Measurements from ENCODE around the gene JARID2. TPM values are rescaled to one million over a fixed set of nuclear protein-coding genes. Genes with fewer than 3 reads are reported as not detected.

JARID2 gene
- total RNA-seq, 3 donors from 2014 or later, result 10.5 to 13.9 (median 11.5) TPM

GRCh38 chr6:15312500-15312899 lies 66.6 kb downstream of the JARID2 start:
- no peaks in the 10 kb centered on the region for H3K36me3 ChIP-seq
- no peak overlapping the region for H3K4me3 ChIP-seq
- no peaks in the 10 kb centered on the region for H3K9me3 ChIP-seq
- H3K27ac ChIP-seq, result no peak overlapping the region
- peaks cover 0 to 5% of the 10 kb centered on the region in 2 donors for H3K4me1 ChIP-seq
- TF ChIP-seq POLR2A (IDR thresholded peaks at IDR 0.05) (no peak), CTCF (IDR thresholded peaks at IDR 0.05) (no peak), POLR2AphosphoS5 (IDR thresholded peaks at IDR 0.05) (no peak)
- no peaks in the 10 kb centered on the region for H3K27me3 ChIP-seq
- no peak for DNase-seq (ENCODE audit: low spot score in 2 of 2)
- intact Hi-C loops (cut with DNase I; ENCODE audit: low total_unique reads), result no loop called here

DNA sequence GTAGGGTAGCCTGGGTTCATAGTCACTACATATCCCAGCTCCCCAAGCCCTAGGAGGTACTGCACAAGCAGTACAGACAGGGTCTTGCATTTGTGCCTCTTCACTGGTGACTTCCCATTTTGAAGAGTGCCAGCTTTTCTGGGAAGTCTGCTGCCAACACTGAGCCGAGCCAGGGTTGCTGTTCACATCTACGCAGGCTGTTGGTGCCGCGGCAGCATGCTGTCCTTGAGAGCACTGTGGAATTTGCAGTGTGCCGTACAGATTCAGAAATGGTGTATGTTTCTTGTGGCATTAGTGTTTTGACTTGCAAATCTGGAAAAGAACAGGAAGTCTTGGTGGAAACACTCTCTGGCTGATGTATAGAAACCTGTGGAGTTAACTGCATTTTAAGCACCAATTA lies 67.5 kb downstream of the JARID2 start:
- no peaks in the 10 kb centered on the region for H3K4me1 ChIP-seq
- H3K9me3 ChIP-seq, result no peaks in the 10 kb centered on the region
- intact Hi-C loops (cut with DNase I; ENCODE audit: low total_unique reads), result no loop called here
- TF ChIP-seq POLR2A (IDR thresholded peaks at IDR 0.05) (no peak), POLR2AphosphoS5 (IDR thresholded peaks at IDR 0.05) (no peak), CTCF (IDR thresholded peaks at IDR 0.05) (no peak)
- no peaks in the 10 kb centered on the region for H3K27me3 ChIP-seq
- no peak overlapping the region for H3K4me3 ChIP-seq
- no peaks in the 10 kb centered on the region for H3K36me3 ChIP-seq
- DNase-seq (ENCODE audit: low spot score in 2 of 2), result no peak
- no peak overlapping the region for H3K27ac ChIP-seq

- no peaks in the 10 kb centered on the region for H3K27me3 ChIP-seq
- no peak overlapping the region for H3K4me3 ChIP-seq
- no peak for DNase-seq (ENCODE audit: low spot score in 2 of 2)
- H3K4me1 ChIP-seq, result no peaks in the 10 kb centered on the region
- H3K36me3 ChIP-seq, result no peaks in the 10 kb centered on the region
- no peaks in the 10 kb centered on the region for H3K9me3 ChIP-seq
- TF ChIP-seq CTCF (IDR thresholded peaks at IDR 0.05), result no peak
- no peak for TF ChIP-seq POLR2AphosphoS5 (IDR thresholded peaks at IDR 0.05)
- no peak for TF ChIP-seq POLR2A (IDR thresholded peaks at IDR 0.05)
- intact Hi-C loops (cut with DNase I; ENCODE audit: low total_unique reads), result no loop called here
- no peak overlapping the region for H3K27ac ChIP-seq
Observed at GRCh38 chr6:15316754-15317153, 70.9 kb downstream of the JARID2 start.

- H3K4me1 ChIP-seq, result no peaks in the 10 kb centered on the region
- no peak overlapping the region for H3K4me3 ChIP-seq
- no peaks in the 10 kb centered on the region for H3K9me3 ChIP-seq
- DNase-seq (ENCODE audit: low spot score in 2 of 2), result no peak
- no peak overlapping the region for H3K27ac ChIP-seq
- no peaks in the 10 kb centered on the region for H3K27me3 ChIP-seq
- TF ChIP-seq CTCF (IDR thresholded peaks at IDR 0.05) (no peak), POLR2A (IDR thresholded peaks at IDR 0.05) (no peak), POLR2AphosphoS5 (IDR thresholded peaks at IDR 0.05) (no peak)
- no peaks in the 10 kb centered on the region for H3K36me3 ChIP-seq
- intact Hi-C loops (cut with DNase I; ENCODE audit: low total_unique reads), result no loop called here
Observed at GRCh38 chr6:15317251-15317650, 71.4 kb downstream of the JARID2 start.

DNA sequence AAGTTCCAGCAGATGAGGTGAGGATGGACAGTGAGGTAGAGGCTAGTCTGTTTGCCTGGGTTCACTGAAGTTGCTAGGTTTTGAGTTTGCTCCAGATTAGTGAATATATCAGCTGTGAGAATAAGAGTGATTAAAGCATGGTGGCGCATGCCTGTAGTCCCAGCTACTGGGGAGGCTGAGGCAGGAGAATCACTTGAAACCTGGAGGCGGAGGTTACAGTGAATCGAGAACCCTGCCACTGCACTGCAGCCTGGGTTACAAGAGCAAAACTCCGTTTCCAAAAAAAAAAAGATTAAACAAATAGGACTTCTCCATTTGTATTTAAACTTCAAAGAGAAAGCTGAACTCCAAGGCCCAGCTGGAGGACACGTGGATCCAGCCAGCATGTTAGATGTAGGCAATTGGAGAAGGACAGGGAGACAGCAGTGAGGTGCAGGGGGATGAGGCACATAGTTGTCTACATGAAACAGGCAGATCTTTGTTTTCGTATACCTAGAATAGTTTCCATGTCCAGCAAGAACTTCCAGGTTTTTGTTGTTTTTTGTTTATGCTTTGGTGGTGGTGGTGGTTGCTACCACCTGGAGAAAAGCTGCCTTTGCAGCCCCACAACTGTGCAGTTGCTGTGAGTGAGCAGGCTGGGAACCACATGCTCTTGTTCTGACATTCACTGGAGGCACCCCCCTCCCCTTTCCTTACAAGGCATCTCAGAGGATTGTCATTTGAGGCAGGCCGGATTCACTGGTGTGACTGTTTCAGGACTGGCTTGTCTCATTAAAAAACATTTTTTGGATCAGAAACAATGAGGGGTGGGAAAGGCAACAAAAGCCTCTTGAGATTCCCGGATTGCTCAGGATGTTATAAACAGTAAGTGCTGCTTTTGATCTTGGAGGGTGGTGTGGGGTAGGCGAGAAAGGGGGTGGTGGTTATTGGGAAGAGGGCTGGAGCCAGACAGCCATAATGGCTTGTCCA lies 72.3 kb downstream of the JARID2 start:
- Histone ChIP-seq H3K27ac (no peak overlapping the region), H3K4me3 (no peak overlapping the region), H3K36me3 (no peaks in the 10 kb centered on the region), H3K4me1 (no peaks in the 10 kb centered on the region), H3K27me3 (no peaks in the 10 kb centered on the region), H3K9me3 (no peaks in the 10 kb centered on the region)
- no peak for TF ChIP-seq POLR2AphosphoS5 (IDR thresholded peaks at IDR 0.05)
- no peak for TF ChIP-seq POLR2A (IDR thresholded peaks at IDR 0.05)
- no peak for TF ChIP-seq CTCF (IDR thresholded peaks at IDR 0.05)
- DNase-seq (ENCODE audit: low spot score in 2 of 2), result no peak
- intact Hi-C loops (cut with DNase I; ENCODE audit: low total_unique reads), result no loop called here

Data from breast epithelium (tissue), 4 donors.